ENCODE measurements around the gene DNAAF5.
"Not testable (repeated sequence)": the region's sequence is repeated elsewhere in the genome, so short reads cannot be mapped to it uniquely, and the experiment has no call there.

The DNAAF5 gene

DNA sequence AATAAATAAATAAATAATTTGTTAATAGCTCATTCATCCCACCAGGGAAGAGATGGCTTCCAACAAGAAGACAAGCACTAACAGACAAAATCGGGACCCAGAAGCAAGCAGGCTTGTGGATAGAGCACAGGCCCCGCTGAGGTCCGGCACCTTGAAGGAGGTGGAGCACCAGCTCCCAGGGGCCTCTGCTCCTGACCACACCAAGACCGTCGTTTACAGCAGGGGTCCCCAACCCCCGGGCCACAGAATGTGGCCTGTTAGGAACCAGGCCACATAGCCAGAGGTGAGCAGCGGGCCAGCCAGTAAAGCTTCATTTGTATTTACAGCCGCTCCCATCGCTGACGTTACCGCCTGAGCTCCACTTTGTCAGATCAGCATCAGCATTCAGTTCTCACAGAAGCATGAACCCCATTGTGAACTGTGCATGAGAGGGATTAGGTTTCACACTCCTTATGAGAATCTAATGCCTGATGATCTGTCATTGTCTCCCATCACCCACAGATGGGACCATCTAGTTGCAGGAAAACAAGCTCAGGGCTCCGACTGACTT, 72.5 kb downstream of the DNAAF5 start:
- TF ChIP-seq, protein P1, sequence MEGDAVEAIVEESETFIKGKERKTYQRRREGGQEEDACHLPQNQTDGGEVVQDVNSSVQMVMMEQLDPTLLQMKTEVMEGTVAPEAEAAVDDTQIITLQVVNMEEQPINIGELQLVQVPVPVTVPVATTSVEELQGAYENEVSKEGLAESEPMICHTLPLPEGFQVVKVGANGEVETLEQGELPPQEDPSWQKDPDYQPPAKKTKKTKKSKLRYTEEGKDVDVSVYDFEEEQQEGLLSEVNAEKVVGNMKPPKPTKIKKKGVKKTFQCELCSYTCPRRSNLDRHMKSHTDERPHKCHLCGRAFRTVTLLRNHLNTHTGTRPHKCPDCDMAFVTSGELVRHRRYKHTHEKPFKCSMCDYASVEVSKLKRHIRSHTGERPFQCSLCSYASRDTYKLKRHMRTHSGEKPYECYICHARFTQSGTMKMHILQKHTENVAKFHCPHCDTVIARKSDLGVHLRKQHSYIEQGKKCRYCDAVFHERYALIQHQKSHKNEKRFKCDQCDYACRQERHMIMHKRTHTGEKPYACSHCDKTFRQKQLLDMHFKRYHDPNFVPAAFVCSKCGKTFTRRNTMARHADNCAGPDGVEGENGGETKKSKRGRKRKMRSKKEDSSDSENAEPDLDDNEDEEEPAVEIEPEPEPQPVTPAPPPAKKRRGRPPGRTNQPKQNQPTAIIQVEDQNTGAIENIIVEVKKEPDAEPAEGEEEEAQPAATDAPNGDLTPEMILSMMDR (IDR thresholded peaks at IDR 0.05): no peak
- no peak for TF ChIP-seq ZFX (IDR thresholded peaks at IDR 0.05; ENCODE audit: borderline replicate concordance)

DNA sequence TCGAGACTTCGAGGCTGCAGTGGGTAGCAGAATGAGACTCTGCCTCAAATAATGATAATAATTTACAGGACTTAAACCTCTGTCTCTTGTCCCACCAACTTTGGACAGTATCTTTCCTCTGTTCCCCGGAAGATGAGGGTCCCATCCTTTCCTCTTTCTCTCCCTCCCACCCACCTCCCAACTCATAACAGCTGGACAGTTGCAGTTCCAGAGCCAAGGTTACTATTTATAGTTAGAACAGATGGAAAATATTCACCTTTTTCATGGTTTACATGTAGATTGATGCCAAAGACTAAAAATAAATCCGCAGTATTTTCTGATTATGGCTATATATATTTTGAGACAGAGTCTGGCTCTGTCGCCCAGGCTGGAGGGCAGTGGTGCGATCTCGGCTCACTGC, 74.2 kb downstream of the DNAAF5 start:
- TF ChIP-seq ZFX (IDR thresholded peaks at IDR 0.05; ENCODE audit: borderline replicate concordance): no peak
- TF ChIP-seq, protein P1 (IDR thresholded peaks at IDR 0.05): no peak

More for the DNA sequence above, 72.5 kb downstream of the DNAAF5 start:
- H3K27ac ChIP-seq: no peak overlapping the region

DNA sequence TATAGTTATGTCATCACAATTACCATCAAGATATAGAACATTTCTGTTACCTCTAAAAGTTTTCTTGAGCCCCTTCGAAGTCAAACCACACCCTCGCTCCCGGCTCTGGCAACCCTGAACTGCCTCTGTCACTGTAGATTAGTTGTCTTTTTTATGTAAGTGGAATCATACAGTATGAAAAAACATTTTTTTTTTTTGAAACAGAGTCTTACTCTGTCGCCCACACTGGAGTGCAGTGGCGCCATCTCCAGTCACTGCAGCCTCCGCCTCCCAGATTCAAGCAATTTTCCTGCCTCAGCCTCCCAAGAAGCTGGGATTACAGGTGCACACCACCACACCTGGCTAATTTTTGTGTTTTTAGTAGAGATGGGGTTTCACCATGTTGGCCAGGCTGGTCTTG, 74.9 kb downstream of the DNAAF5 start:
- not testable (repeated sequence) for H3K27ac ChIP-seq
- TF ChIP-seq, protein P1 (IDR thresholded peaks at IDR 0.05): 0 out of 2 replicates have a peak, but pooled peaks have one; percentile 8

More for the DNA sequence above, 74.2 kb downstream of the DNAAF5 start:
- H3K27ac ChIP-seq: no peak overlapping the region

DNA sequence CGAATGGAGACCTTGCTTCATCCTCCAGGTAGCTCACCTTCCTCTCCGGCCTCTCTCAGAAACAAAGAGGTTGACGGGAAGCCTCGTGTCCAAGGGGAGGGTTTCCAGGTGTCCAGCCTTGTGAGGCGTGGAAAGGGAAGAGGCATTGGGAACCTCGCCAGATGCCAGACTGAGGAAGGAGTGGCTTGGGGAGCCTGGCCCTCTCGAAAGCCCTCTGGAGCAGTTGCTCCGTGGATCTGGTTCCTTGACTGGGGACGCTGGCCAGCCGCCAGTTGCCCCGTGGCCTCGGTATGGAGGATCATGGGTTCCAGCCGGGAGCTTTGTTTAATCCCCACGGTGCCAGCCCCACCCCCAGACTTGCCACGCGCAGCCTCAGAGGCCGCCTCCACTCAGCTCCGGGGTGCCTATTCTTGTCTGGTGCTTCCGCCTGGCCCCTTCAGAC, 75.5 kb downstream of the DNAAF5 start:
- H3K27ac ChIP-seq: no peak overlapping the region
- TF ChIP-seq ZFX (IDR thresholded peaks at IDR 0.05; ENCODE audit: borderline replicate concordance): no peak

DNA sequence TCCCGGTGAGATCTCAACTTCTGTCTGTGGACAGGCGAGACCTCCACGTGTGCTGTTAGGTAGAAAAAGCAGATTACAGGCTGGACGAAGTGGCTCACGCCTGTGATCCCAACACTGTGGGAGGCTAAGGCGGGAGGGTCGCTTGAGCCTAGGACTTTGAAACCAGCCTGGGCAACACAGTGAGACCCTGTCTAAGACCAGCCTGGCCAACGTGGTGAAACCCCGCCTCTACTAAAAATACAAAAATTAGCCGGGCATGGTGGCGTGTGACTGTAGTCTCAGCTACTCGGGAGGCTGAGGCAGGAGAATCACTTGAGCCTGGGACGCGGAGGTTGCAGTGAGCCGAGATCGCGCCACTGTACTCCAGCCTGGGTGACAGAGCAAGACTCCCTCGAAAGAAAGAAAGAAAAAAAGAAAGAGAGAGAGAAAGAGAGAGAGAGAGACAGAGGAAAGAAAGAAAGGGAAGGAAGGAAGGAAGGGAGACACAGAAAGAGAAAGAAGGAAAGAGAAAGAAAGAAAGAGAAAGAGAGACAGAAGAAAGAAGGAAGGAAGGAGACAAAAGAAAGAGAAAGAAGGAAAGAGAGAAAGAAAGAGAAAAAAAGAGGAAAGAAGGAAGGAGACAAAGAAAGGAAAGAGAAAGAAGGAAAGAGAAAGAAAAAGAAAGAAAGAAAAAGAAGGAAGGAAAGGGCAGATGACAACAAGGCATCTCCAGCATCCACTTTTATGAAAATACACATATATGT, 76.2 kb downstream of the DNAAF5 start:
- TF ChIP-seq ZFX (IDR thresholded peaks at IDR 0.05; ENCODE audit: borderline replicate concordance): no peak
- TF ChIP-seq, protein P1 (IDR thresholded peaks at IDR 0.05): no peak
- no peak overlapping the region for H3K27ac ChIP-seq

DNA sequence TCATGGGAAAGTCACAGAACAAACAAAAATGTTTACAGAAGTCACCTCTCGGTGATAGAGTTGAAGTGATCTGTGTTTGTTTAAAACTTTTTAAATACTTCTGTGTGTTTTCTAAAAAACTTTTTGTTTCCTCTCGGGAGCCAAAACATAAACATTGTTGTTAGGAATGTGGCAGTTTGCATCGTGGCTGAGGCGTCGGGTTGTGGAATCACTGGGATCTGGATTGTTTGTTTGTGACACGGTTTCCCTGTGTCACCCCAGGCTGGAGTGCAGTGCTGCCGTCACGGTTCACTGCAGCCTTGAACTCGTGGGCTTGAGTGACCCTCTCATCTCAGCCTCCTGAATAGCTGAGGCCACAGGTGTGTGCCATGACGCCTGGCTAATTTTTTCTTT, 76.7 kb downstream of the DNAAF5 start:
- no peak overlapping the region for H3K27ac ChIP-seq
- TF ChIP-seq, protein P1 (IDR thresholded peaks at IDR 0.05): no peak
- no peak for TF ChIP-seq ZFX (IDR thresholded peaks at IDR 0.05; ENCODE audit: borderline replicate concordance)

DNA sequence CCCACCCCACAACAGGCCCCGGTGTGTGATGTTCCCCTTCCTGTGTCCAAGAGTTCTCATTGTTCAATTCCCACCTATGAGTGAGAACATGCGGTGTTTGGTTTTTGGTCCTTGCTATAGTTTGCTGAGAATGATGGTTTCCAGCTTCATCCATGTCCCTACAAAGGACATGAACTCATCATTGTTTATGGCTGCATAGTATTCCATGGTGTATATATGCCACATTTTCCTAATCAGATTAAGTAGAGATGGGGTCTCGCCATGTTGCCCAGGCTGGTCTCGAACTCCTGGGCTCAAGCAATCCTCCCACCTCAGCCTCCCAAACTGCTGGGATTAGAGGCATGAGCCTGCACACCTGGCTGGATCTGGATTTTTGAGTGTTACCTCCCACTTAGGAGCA, 77.3 kb downstream of the DNAAF5 start:
- H3K27ac ChIP-seq: not testable (repeated sequence)

DNA sequence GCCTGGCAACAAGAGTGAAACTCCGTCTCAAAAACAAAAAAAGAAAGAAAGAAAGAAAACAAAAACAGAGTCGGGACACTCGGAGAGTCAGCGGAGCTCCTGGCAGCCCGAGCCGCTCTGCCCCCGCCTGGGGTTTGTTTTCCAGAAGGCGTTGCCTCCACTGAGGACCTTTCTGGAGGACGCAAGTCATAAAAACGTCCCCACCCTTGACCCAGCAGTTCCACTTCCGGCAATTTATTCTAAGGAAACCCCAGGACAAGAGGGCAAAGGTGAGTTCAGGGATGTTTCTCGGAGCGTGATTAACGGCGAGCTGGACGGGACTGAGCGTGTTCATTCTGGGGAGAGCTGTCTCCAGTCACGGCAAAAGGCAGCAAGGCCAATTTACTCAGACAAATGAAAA, 78.8 kb downstream of the DNAAF5 start:
- TF ChIP-seq ZFX (IDR thresholded peaks at IDR 0.05; ENCODE audit: borderline replicate concordance): no peak
- TF ChIP-seq, protein P1 (IDR thresholded peaks at IDR 0.05): no peak
- no peak overlapping the region for H3K27ac ChIP-seq
